ENCODE measurements around the gene ZNF761. TPM values are rescaled to one million over a fixed set of nuclear protein-coding genes. Genes with fewer than 3 reads are reported as not detected.
"Not testable (repeated sequence)": the region's sequence is repeated elsewhere in the genome, so short reads cannot be mapped to it uniquely, and the experiment has no call there.

ZNF761 gene
- total RNA-seq, 1 experiment from 2014 or later: 32.7 TPM

DNA sequence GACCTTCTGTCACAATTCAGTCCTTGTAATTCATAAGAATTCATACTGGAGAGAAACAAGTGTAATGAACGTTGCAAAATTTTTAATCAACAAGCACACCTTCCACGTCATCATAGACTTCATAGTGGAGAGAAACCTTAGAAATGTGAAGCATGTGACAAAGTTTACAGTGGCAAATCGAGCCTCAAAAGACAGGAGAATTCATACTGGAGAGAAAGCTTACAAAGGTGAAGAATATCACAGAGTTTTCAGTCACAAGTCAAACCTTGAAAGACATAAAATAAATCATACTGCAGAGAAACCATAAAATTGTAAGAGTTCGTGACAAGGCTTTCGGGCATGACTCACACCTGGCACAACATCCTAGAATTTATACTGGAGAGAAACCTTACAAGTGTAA, 60.4 kb downstream of the ZNF761 start:
- H3K27me3 Mint-ChIP-seq (ENCODE audit: low read depth): peaks cover 1% of the 10 kb centered on the region; the same call in 1 of the 2 replicates
- TF ChIP-seq, protein P1, sequence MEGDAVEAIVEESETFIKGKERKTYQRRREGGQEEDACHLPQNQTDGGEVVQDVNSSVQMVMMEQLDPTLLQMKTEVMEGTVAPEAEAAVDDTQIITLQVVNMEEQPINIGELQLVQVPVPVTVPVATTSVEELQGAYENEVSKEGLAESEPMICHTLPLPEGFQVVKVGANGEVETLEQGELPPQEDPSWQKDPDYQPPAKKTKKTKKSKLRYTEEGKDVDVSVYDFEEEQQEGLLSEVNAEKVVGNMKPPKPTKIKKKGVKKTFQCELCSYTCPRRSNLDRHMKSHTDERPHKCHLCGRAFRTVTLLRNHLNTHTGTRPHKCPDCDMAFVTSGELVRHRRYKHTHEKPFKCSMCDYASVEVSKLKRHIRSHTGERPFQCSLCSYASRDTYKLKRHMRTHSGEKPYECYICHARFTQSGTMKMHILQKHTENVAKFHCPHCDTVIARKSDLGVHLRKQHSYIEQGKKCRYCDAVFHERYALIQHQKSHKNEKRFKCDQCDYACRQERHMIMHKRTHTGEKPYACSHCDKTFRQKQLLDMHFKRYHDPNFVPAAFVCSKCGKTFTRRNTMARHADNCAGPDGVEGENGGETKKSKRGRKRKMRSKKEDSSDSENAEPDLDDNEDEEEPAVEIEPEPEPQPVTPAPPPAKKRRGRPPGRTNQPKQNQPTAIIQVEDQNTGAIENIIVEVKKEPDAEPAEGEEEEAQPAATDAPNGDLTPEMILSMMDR (conservative IDR thresholded peaks at IDR 0.05): no peak
- no peaks in the 10 kb centered on the region for H3K27me3 ChIP-seq (ENCODE audit: insufficient read depth, low read length)
- H3K4me1 ChIP-seq (ENCODE audit: insufficient read depth, low read length): no peaks in the 10 kb centered on the region
- H2AK5ac ChIP-seq (ENCODE audit: insufficient read length, low read length): no peak overlapping the region
- no peaks in the 10 kb centered on the region for H3K4me1 Mint-ChIP-seq
- no peak overlapping the region for H2BK5ac ChIP-seq (ENCODE audit: insufficient read length, low read length)
- H2BK120ac ChIP-seq (ENCODE audit: low read depth, low read length, poor library complexity, severe bottlenecking): no peak overlapping the region
- H3K18ac ChIP-seq (ENCODE audit: insufficient read length, low read depth, low read length): no peak overlapping the region
- no peak overlapping the region for H2AFZ ChIP-seq (ENCODE audit: low read length)
- H3K9ac ChIP-seq (ENCODE audit: extremely low read depth, insufficient read length, low read length): no peak overlapping the region
- H3K27ac ChIP-seq (ENCODE audit: insufficient read length, low read depth, low read length): no peak overlapping the region
- H3K23ac ChIP-seq (ENCODE audit: insufficient read length, low read depth, low read length): no peak overlapping the region
- H3K79me2 ChIP-seq (ENCODE audit: insufficient read depth, low read length): no peaks in the 10 kb centered on the region
- no peak overlapping the region for H3K27ac Mint-ChIP-seq
- peaks cover 16% of the 10 kb centered on the region for H3K9me3 ChIP-seq (ENCODE audit: control insufficient read depth, low read depth, low read length)
- H3K56ac ChIP-seq (ENCODE audit: insufficient read length, low read depth, low read length): no peak overlapping the region
- peaks cover 69 to 80% (median 74%) of the 10 kb centered on the region in 3 experiments for H3K36me3 Mint-ChIP-seq (ENCODE audit: insufficient read depth in 1 of 3, low read depth in 3 of 3)
- WGBS (ENCODE audit: extremely low coverage, insufficient read length, low lambda C conversion rate): no CpG with 5 or more reads among the region's 5 CpGs
- no peak overlapping the region for H3T11ph ChIP-seq (ENCODE audit: low read length)
- H2BK20ac ChIP-seq (ENCODE audit: low read depth, low read length, poor library complexity, severe bottlenecking): no peak overlapping the region
- H4K20me1 ChIP-seq (ENCODE audit: control insufficient read depth, insufficient read depth, insufficient read length): no peaks in the 10 kb centered on the region
- H2BK15ac ChIP-seq (ENCODE audit: low read depth, low read length): no peak overlapping the region
- no peak overlapping the region for H4K91ac ChIP-seq (ENCODE audit: insufficient read length, low read depth, low read length)
- no peak overlapping the region for H3K4ac ChIP-seq (ENCODE audit: low read depth, low read length)
- no peak overlapping the region for H3K4me2 ChIP-seq (ENCODE audit: insufficient read depth, insufficient read length, low read length)
- H2BK12ac ChIP-seq (ENCODE audit: insufficient read length, low read depth, low read length): no peak overlapping the region
- no peaks in the 10 kb centered on the region for H3K23me2 ChIP-seq (ENCODE audit: insufficient read length, low read depth, low read length, poor library complexity, severe bottlenecking)
- H3K14ac ChIP-seq (ENCODE audit: insufficient read depth, low read length): no peak overlapping the region
- H3K79me1 ChIP-seq (ENCODE audit: insufficient read depth, low read depth, low read length, poor library complexity, severe bottlenecking): no peaks in the 10 kb centered on the region
- H3K9me3 Mint-ChIP-seq: peaks cover 39 to 59% of the 10 kb centered on the region in 2 experiments
- no peak overlapping the region for H3K4me3 Mint-ChIP-seq
- DNase-seq: no peak
- no peak overlapping the region for H4K8ac ChIP-seq (replicated peaks; ENCODE audit: insufficient read length, low read depth, low read length)
- no peak overlapping the region for H4K5ac ChIP-seq (ENCODE audit: insufficient read length, low read depth, low read length)

DNA sequence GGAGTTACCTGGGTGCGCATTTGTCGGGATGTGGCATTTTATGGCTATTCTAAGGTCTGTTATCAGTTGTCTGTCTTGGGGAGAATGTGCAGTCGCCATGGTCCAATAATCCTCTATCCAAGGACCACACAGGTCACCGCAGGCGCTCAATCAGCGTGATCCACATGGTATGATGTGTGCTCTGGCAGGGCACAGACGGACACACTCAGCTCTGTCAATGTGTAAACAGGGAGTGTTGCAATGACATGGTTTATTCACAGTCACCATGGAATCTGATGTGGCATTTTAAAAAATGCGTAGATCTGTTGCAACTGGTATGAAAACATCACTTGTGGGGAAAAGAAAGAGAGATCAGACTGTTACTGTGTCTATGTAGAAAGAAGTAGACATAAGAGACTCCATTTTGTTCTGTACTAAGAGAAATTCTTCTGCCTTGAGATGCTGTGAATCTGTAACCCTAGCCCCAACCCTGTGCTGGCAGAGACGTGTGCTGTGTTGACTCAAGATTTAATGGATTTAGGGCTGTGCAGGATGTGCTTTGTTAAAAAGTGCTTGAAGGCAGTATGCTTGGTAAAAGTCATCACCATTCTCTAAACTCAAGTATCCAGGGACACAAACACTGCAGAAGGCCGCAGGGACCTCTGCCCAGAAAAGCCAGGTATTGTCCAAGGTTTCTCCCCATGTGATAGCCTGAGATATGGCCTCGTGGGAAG, 65.7 kb downstream of the ZNF761 start:
- not testable (repeated sequence) for H3K79me1 ChIP-seq (ENCODE audit: insufficient read depth, low read depth, low read length, poor library complexity, severe bottlenecking); H3K18ac ChIP-seq (ENCODE audit: insufficient read length, low read depth, low read length); H3K4me3 Mint-ChIP-seq; H4K8ac ChIP-seq (replicated peaks; ENCODE audit: insufficient read length, low read depth, low read length); H3T11ph ChIP-seq (ENCODE audit: low read length); H3K27me3 Mint-ChIP-seq (ENCODE audit: low read depth); H4K5ac ChIP-seq (ENCODE audit: insufficient read length, low read depth, low read length); DNase-seq; H2BK120ac ChIP-seq (ENCODE audit: low read depth, low read length, poor library complexity, severe bottlenecking); H2AFZ ChIP-seq (ENCODE audit: low read length); H2AK5ac ChIP-seq (ENCODE audit: insufficient read length, low read length); H3K4me2 ChIP-seq (ENCODE audit: insufficient read depth, insufficient read length, low read length); H3K23ac ChIP-seq (ENCODE audit: insufficient read length, low read depth, low read length); H2BK15ac ChIP-seq (ENCODE audit: low read depth, low read length); H4K20me1 ChIP-seq (ENCODE audit: control insufficient read depth, insufficient read depth, insufficient read length); H3K9ac ChIP-seq (ENCODE audit: extremely low read depth, insufficient read length, low read length); H2BK12ac ChIP-seq (ENCODE audit: insufficient read length, low read depth, low read length); H3K27me3 ChIP-seq (ENCODE audit: insufficient read depth, low read length); H3K79me2 ChIP-seq (ENCODE audit: insufficient read depth, low read length); H3K9me3 ChIP-seq (ENCODE audit: control insufficient read depth, low read depth, low read length); H3K4me1 ChIP-seq (ENCODE audit: insufficient read depth, low read length); H4K91ac ChIP-seq (ENCODE audit: insufficient read length, low read depth, low read length); H3K14ac ChIP-seq (ENCODE audit: insufficient read depth, low read length); H3K27ac ChIP-seq (ENCODE audit: insufficient read length, low read depth, low read length); H3K4me1 Mint-ChIP-seq; H3K23me2 ChIP-seq (ENCODE audit: insufficient read length, low read depth, low read length, poor library complexity, severe bottlenecking); H3K4ac ChIP-seq (ENCODE audit: low read depth, low read length); H3K27ac Mint-ChIP-seq; H3K56ac ChIP-seq (ENCODE audit: insufficient read length, low read depth, low read length); H2BK20ac ChIP-seq (ENCODE audit: low read depth, low read length, poor library complexity, severe bottlenecking); H2BK5ac ChIP-seq (ENCODE audit: insufficient read length, low read length)
- H3K9me3 Mint-ChIP-seq: peaks cover 11 to 19% of the 10 kb centered on the region in 2 experiments
- no CpG with 5 or more reads among the region's 11 CpGs for WGBS (ENCODE audit: extremely low coverage, insufficient read length, low lambda C conversion rate)
- peaks cover 19 to 29% (median 29%) of the 10 kb centered on the region in 3 experiments for H3K36me3 Mint-ChIP-seq (ENCODE audit: insufficient read depth in 1 of 3, low read depth in 3 of 3)

Data from H9 (cell line).